ENCODE results near the gene C13orf46. TPM values are rescaled to one million over a fixed set of nuclear protein-coding genes. Genes with fewer than 3 reads are reported as not detected.

The C13orf46 gene
- total and polyA plus RNA-seq, 2 experiments from 2014 or later, result 0.20 to 0.23 TPM

DNA sequence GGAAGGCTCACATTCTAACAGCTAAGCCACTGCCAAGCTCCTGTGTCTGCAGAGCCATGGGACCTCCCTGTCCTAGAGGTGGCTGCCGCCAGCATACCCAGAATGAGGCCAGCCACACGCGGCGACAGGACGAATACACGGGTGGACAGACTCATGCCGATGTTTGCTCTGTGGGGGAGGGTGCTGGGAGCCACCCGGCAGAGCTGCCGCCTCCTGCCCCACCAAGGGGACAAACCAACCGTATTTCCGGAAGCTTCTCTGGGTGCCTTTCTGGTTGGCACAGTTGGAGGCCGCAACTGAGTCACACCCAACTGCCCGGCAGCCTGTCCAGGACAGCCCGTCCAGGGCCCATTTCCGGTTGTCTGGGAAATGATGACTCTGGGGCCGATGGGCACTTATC is 20.3 kb downstream of the C13orf46 start:
- 94% methylated on average over 16 of the region's 16 CpGs for WGBS (ENCODE audit: low lambda C conversion rate, missing lambda C conversion rate)
- Histone ChIP-seq H2AFZ (no peak overlapping the region), H3K9me2 (replicated peaks; ENCODE audit: insufficient read depth) (no peaks in the 10 kb centered on the region), H3K4me1 (ENCODE audit: insufficient read depth) (no peaks in the 10 kb centered on the region), H3K27me3 (no peaks in the 10 kb centered on the region), H3K36me3 (replicated peaks; ENCODE audit: insufficient read depth, low read depth) (no peaks in the 10 kb centered on the region), H3K4me2 (no peak overlapping the region), H3K9me3 (ENCODE audit: low read depth) (no peaks in the 10 kb centered on the region), H3K79me2 (no peaks in the 10 kb centered on the region), H3K4me3 (no peak overlapping the region), H4K20me1 (ENCODE audit: insufficient read depth, poor library complexity, severe bottlenecking) (no peaks in the 10 kb centered on the region), H3K27ac (no peak overlapping the region)
- TF ChIP-seq, protein P1, sequence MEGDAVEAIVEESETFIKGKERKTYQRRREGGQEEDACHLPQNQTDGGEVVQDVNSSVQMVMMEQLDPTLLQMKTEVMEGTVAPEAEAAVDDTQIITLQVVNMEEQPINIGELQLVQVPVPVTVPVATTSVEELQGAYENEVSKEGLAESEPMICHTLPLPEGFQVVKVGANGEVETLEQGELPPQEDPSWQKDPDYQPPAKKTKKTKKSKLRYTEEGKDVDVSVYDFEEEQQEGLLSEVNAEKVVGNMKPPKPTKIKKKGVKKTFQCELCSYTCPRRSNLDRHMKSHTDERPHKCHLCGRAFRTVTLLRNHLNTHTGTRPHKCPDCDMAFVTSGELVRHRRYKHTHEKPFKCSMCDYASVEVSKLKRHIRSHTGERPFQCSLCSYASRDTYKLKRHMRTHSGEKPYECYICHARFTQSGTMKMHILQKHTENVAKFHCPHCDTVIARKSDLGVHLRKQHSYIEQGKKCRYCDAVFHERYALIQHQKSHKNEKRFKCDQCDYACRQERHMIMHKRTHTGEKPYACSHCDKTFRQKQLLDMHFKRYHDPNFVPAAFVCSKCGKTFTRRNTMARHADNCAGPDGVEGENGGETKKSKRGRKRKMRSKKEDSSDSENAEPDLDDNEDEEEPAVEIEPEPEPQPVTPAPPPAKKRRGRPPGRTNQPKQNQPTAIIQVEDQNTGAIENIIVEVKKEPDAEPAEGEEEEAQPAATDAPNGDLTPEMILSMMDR (IDR thresholded peaks at IDR 0.05; ENCODE audit: poor library complexity), result no peak
- TF ChIP-seq EZH2phosphoT487 (IDR thresholded peaks at IDR 0.05; ENCODE audit: low read depth, severe bottlenecking, unreplicated experiment), result no peak
- TF ChIP-seq EZH2 (IDR thresholded peaks at IDR 0.05; ENCODE audit: borderline replicate concordance), result no peak
- no peak for DNase-seq (ENCODE audit: low spot score)

DNA sequence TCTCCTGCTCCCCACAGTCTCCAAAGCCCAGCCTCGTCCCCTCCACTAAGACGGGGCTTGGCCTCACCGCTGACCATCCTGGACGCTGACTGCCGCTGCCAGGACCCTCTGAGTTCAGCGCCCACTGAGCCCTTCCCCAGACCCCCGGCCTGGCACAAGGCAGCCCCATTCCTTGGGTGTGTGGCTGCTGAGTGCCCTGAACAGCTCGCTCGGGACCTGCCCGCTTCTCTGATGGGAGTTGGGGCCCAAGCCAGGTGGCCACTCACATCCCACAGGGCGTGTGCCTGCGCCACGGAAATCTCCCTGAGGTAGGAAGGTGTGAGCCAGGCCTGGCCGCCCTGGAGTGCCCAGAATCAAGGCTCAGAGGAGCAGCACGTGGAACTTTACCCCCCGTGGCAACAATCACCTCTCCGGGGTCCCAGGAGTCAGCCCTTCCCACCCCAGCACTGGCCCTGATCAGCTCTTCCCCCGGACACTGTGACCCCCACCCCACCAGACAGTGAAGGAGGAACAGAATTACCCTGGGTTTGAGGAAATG is 20.8 kb downstream of the C13orf46 start:
- Histone ChIP-seq H3K27me3 (no peaks in the 10 kb centered on the region), H3K4me3 (no peak overlapping the region)
- WGBS (ENCODE audit: low lambda C conversion rate, missing lambda C conversion rate), result 92% methylated on average over 16 of the region's 18 CpGs

DNA sequence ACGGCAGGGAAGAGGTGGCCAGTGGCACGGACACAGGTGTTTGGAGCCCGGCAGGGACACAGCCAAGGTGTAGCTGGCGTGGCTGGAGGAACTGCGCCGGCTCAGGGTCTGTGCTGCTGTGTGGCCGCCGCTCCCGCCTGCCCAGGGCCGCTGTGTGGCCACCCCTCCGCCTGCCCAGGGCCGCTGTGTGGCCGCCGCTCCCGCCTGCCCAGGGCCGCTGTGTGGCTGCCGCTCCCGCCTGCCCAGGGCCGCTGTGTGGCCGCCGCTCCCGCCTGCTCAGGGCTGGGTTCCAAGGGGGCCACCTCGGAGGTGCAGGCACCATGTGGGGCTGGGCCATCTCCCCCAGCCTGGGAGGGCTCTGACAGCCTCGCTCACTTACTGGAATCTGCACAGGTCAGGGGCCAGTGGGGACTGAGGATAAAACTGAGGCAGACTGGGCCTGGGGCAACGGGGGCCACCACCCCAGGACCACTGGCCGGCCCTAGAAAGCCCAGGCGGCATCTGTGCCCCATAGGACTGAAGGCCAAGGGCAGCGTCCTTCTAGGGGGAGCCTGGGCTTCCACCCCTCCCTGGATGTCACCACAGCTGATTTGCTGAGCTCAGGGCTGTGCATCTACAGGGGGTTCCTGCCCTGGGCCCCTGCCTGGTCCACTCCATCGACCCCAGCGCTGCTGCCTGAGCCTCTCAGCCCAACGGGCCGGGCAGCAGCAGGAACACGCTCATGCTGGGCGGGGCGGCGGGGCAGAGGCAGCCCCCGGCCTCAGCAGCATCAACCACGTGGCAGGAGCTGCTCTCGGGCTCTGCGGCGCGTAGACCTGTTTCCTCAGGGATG is 21.5 kb downstream of the C13orf46 start:
- TF ChIP-seq EZH2phosphoT487 (IDR thresholded peaks at IDR 0.05; ENCODE audit: low read depth, severe bottlenecking, unreplicated experiment), result no peak
- TF ChIP-seq, protein P1 (IDR thresholded peaks at IDR 0.05; ENCODE audit: poor library complexity), result no peak
- TF ChIP-seq EZH2 (IDR thresholded peaks at IDR 0.05; ENCODE audit: borderline replicate concordance), result no peak
- Histone ChIP-seq H3K4me2 (no peak overlapping the region), H3K9me3 (ENCODE audit: low read depth) (no peaks in the 10 kb centered on the region), H3K79me2 (no peaks in the 10 kb centered on the region), H3K4me1 (ENCODE audit: insufficient read depth) (no peaks in the 10 kb centered on the region), H3K27me3 (no peaks in the 10 kb centered on the region), H4K20me1 (ENCODE audit: insufficient read depth, poor library complexity, severe bottlenecking) (no peaks in the 10 kb centered on the region), H3K36me3 (replicated peaks; ENCODE audit: insufficient read depth, low read depth) (no peaks in the 10 kb centered on the region), H3K9me2 (replicated peaks; ENCODE audit: insufficient read depth) (no peaks in the 10 kb centered on the region), H2AFZ (no peak overlapping the region), H3K27ac (no peak overlapping the region), H3K4me3 (no peak overlapping the region)
- WGBS (ENCODE audit: low lambda C conversion rate, missing lambda C conversion rate), result 97% methylated on average over 37 of the region's 42 CpGs
- DNase-seq (ENCODE audit: low spot score), result no peak

More for the DNA sequence above, 20.8 kb downstream of the C13orf46 start:
- Histone ChIP-seq H4K20me1 (ENCODE audit: insufficient read depth, poor library complexity, severe bottlenecking) (no peaks in the 10 kb centered on the region), H3K4me2 (no peak overlapping the region), H3K27ac (no peak overlapping the region), H3K9me3 (ENCODE audit: low read depth) (no peaks in the 10 kb centered on the region), H3K79me2 (no peaks in the 10 kb centered on the region), H3K9me2 (replicated peaks; ENCODE audit: insufficient read depth) (no peaks in the 10 kb centered on the region), H2AFZ (no peak overlapping the region), H3K36me3 (replicated peaks; ENCODE audit: insufficient read depth, low read depth) (no peaks in the 10 kb centered on the region), H3K4me1 (ENCODE audit: insufficient read depth) (no peaks in the 10 kb centered on the region)
- TF ChIP-seq, protein P1 (IDR thresholded peaks at IDR 0.05; ENCODE audit: poor library complexity), result no peak
- TF ChIP-seq EZH2 (IDR thresholded peaks at IDR 0.05; ENCODE audit: borderline replicate concordance) (no peak), EZH2phosphoT487 (IDR thresholded peaks at IDR 0.05; ENCODE audit: low read depth, severe bottlenecking, unreplicated experiment) (no peak)
- no peak for DNase-seq (ENCODE audit: low spot score)
